Neural cell (in vitro differentiated cells): ENCODE data around the gene ATP9B. TPM values are rescaled to one million over a fixed set of nuclear protein-coding genes. Genes with fewer than 3 reads are reported as not detected.

Experiments used
- H2AFZ ChIP-seq: fragments of 200-600, 300-800 bp; sonication (generic), shearing (Covaris generic); 2 replicates; pipeline ENCODE4 v1.6.0; 2014; ENCODE audit warnings: low read depth, mild to moderate bottlenecking, antibody characterized with exemption, low read length, moderate library complexity
- H3F3A ChIP-seq: fragments of 200-600 bp; shearing (Covaris generic); 2 replicates; pipeline ENCODE4 v1.6.1; 2016; ENCODE audit warnings: mild to moderate bottlenecking, moderate library complexity, mixed read lengths, antibody characterized with exemption, low read length; ENCODE audit not compliant: insufficient read depth, poor library complexity, severe bottlenecking
- H3K27ac ChIP-seq: fragments of 200-600, 300-800 bp; sonication (generic), shearing (Covaris generic); 2 replicates; pipeline ENCODE4 v1.5.1; 2014; ENCODE audit warnings: mild to moderate bottlenecking, low read length, moderate library complexity
- H3K27me3 ChIP-seq: fragments of 300-800, 200-600 bp; sonication (generic), shearing (Covaris generic); 2 replicates; pipeline ENCODE4 v1.6.0; 2014; ENCODE audit warnings: mild to moderate bottlenecking, low read depth, low read length, moderate library complexity; ENCODE audit not compliant: insufficient read depth
- H3K36me3 ChIP-seq: fragments of 300-800, 200-600 bp; sonication (generic), shearing (Covaris generic); 2 replicates; pipeline ENCODE4 v1.5.1; 2014; ENCODE audit warnings: mild to moderate bottlenecking, antibody characterized with exemption, low read length, moderate library complexity; ENCODE audit not compliant: insufficient read depth
- H3K4me2 ChIP-seq: fragments of 300-800, 200-600 bp; sonication (generic), shearing (Covaris generic); 2 replicates; pipeline ENCODE4 v1.6.0; 2014; ENCODE audit warnings: mild to moderate bottlenecking, low read length
- H3K4me3 ChIP-seq: fragments of 300-800, 200-600 bp; sonication (generic), shearing (Covaris generic); 2 replicates; pipeline ENCODE4 v1.5.1; 2014; ENCODE audit warnings: mild to moderate bottlenecking, low read length, moderate library complexity
- H3K79me2 ChIP-seq: fragments of 200-600 bp; shearing (Covaris generic); replicated peaks from 2 replicates; pipeline ENCODE4 v1.6.0; 2014; ENCODE audit warnings: mild to moderate bottlenecking, low read length, moderate library complexity; ENCODE audit not compliant: insufficient read depth
- H3K9ac ChIP-seq: fragments of 300-800, 200-600 bp; sonication (generic), shearing (Covaris generic); 2 replicates; pipeline ENCODE4 v1.6.1; 2016; ENCODE audit warnings: mild to moderate bottlenecking, low read length, mixed read lengths
- H3K9me2 ChIP-seq: fragments of 200-600 bp; shearing (Covaris generic); 2 replicates; pipeline ENCODE4 v1.6.1; 2016; ENCODE audit warnings: mild to moderate bottlenecking, low read length, mixed read lengths; ENCODE audit not compliant: insufficient read depth
- H3K9me3 ChIP-seq: fragments of 200-600, 300-800 bp; sonication (generic), shearing (Covaris generic); 2 replicates; pipeline ENCODE4 v1.6.1; 2016; ENCODE audit warnings: mild to moderate bottlenecking, mixed run types, low read length, moderate library complexity, mixed read lengths
- H4K20me1 ChIP-seq: fragments of 200-600 bp; shearing (Covaris generic); 2 replicates; pipeline ENCODE4 v1.6.1; 2016; ENCODE audit warnings: mild to moderate bottlenecking, mixed run types; ENCODE audit not compliant: insufficient read depth
- CTCF ChIP-seq: fragments of 450-650 bp; IDR thresholded peaks from 2 replicates; pipeline ENCODE4 v1.5.1; 2014; ENCODE audit warnings: antibody characterized with exemption, mild to moderate bottlenecking, moderate library complexity; ENCODE audit not compliant: poor library complexity, severe bottlenecking
- EP300 ChIP-seq: fragments of 450-650 bp; conservative IDR thresholded peaks from 2 replicates; pipeline ENCODE4 v1.6.1; 2014; ENCODE audit warnings: antibody characterized with exemption, mild to moderate bottlenecking, moderate library complexity; ENCODE audit not compliant: poor library complexity, severe bottlenecking
- EZH2 ChIP-seq: fragments of 200-600, 300-800 bp; shearing (Covaris generic), sonication (generic); IDR thresholded peaks from 2 replicates; pipeline ENCODE4 v1.6.1; 2014; ENCODE audit warnings: antibody characterized with exemption, low read length, borderline replicate concordance, mild to moderate bottlenecking; ENCODE audit not compliant: insufficient read depth, poor library complexity, severe bottlenecking
- MXI1 ChIP-seq: fragments of 450-650 bp; conservative IDR thresholded peaks from 2 replicates; pipeline ENCODE4 v1.6.1; 2014; ENCODE audit warnings: antibody characterized with exemption, mild to moderate bottlenecking; ENCODE audit not compliant: poor library complexity, severe bottlenecking
- POLR2AphosphoS5 ChIP-seq: IDR thresholded peaks from 2 replicates; pipeline ENCODE4 v1.6.1; 2012
- RAD21 ChIP-seq: fragments of 450-650 bp; conservative IDR thresholded peaks from 2 replicates; pipeline ENCODE4 v1.6.1; 2014; ENCODE audit warnings: antibody characterized with exemption, mild to moderate bottlenecking, moderate library complexity
- REST ChIP-seq: IDR thresholded peaks from 2 replicates; pipeline ENCODE4 v1.6.1; 2012; ENCODE audit warnings: borderline replicate concordance
- SMC3 ChIP-seq: fragments of 450-650 bp; conservative IDR thresholded peaks from 2 replicates; pipeline ENCODE4 v1.6.1; 2014; ENCODE audit warnings: antibody characterized with exemption, mild to moderate bottlenecking, moderate library complexity; ENCODE audit not compliant: poor library complexity
- TAF1 ChIP-seq: IDR thresholded peaks from 2 replicates; pipeline ENCODE4 v1.6.1; 2012; ENCODE audit warnings: low read depth
- polyA plus RNA-seq: library from polyadenylated mRNA; depleted of rRNA; stranded (reverse); fragments of >200 nt; gene quantifications from 2 replicates; pipeline ENCODE4 v1.2.3, GENCODE V29; 2014

The ATP9B gene
- polyA plus RNA-seq, 1 donor from 2014 or later = 15.4 TPM

GRCh38 chr18:79275461-79275860, 206.3 kb downstream of the ATP9B start:
- no peak overlapping the region for H3K9ac ChIP-seq

GRCh38 chr18:79275992-79276391, 206.8 kb downstream of the ATP9B start:
- no peak overlapping the region for H2AFZ ChIP-seq
- no peaks in the 10 kb centered on the region for H3K9me2 ChIP-seq
- no peak overlapping the region for H3K4me2 ChIP-seq
- no peaks in the 10 kb centered on the region for H3K27me3 ChIP-seq
- no peaks in the 10 kb centered on the region for H3K36me3 ChIP-seq
- H3K79me2 ChIP-seq = no peaks in the 10 kb centered on the region
- no peaks in the 10 kb centered on the region for H4K20me1 ChIP-seq
- H3K9ac ChIP-seq = no peak overlapping the region
- H3F3A ChIP-seq = no peaks in the 10 kb centered on the region
- no peak overlapping the region for H3K4me3 ChIP-seq
- H3K9me3 ChIP-seq = no peaks in the 10 kb centered on the region
- H3K27ac ChIP-seq = no peak overlapping the region
- no peak for TF ChIP-seq SMC3
- no peak for TF ChIP-seq POLR2AphosphoS5
- TF ChIP-seq RAD21 = no peak
- TF ChIP-seq EP300 = no peak
- no peak for TF ChIP-seq REST
- no peak for TF ChIP-seq EZH2

More at GRCh38 chr18:79275461-79275860, 206.3 kb downstream of the ATP9B start:
- H3K36me3 ChIP-seq = no peaks in the 10 kb centered on the region
- no peaks in the 10 kb centered on the region for H3K9me3 ChIP-seq
- no peaks in the 10 kb centered on the region for H3K9me2 ChIP-seq
- H3K4me3 ChIP-seq = no peak overlapping the region
- H3F3A ChIP-seq = no peaks in the 10 kb centered on the region
- no peaks in the 10 kb centered on the region for H4K20me1 ChIP-seq
- H3K27me3 ChIP-seq = no peaks in the 10 kb centered on the region
- no peaks in the 10 kb centered on the region for H3K79me2 ChIP-seq
- no peak overlapping the region for H2AFZ ChIP-seq
- no peak overlapping the region for H3K4me2 ChIP-seq
- no peak overlapping the region for H3K27ac ChIP-seq
- no peak for TF ChIP-seq EP300
- TF ChIP-seq TAF1 = no peak
- no peak for TF ChIP-seq POLR2AphosphoS5
- TF ChIP-seq REST = no peak
- no peak for TF ChIP-seq CTCF
- no peak for TF ChIP-seq SMC3
- no peak for TF ChIP-seq EZH2
- TF ChIP-seq MXI1 = no peak
- TF ChIP-seq RAD21 = no peak
